GM13976 (cell line): ENCODE measurements around the gene CASP14.

ENCODE experiments used
- DNase-seq: peaks from one replicate; pipeline ENCODE4 v3.0.0; 2012; ENCODE audit warnings: low spot score
- in situ Hi-C: fragments of 300-500 bp; cut with MboI; formaldehyde crosslinking; loops from one replicate; pipeline ENCODE4 v1.12.0; 2022; ENCODE audit warnings: low sequenced_read_pairs, mixed read lengths, inconsistent platforms; ENCODE audit not compliant: unreplicated experiment
- TF ChIP-seq, protein P1 (sequence below): IDR thresholded peaks from 2 replicates; pipeline ENCODE4 v1.5.1; 2012; ENCODE audit warnings: borderline replicate concordance, mild to moderate bottlenecking; ENCODE audit not compliant: insufficient read depth; ENCODE audit errors: extremely low read depth, missing control alignments, control extremely low read depth

CASP14 gene

DNA sequence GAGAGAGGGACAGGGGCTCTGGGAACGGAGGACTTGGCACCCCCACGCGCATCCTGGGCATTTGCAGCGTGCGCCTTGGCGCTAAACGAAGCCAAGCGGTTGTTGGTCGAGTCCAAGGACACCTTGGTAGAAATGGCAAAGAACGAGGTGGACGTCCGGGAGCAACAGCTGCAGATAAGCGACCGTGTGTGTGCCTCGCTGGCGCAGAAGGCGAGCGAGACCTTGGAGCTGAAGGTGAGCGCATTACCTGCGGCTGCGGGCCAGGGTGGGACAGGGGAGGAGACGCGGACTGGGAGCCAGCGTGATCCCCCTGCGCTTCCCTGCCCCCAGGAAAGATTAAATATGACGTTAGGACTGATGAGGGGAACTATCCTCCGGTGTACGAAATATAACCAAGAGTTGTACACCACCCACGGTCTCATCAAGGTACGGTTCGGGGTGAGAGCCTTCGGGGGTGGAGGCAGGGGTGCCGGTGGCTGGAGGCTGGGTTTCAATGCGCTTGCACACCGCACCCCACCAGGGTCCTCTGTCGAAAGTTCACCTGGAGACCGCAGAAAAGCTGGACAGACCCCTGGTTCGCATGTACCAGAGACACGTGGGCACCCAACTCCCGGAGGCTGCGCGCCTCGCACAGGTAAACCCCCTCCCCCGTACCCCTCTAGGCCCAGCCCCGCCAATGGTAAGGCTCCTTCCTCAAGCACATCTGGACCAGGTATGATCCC, 27.8 kb upstream of the CASP14 start:
- TF ChIP-seq, protein P1, sequence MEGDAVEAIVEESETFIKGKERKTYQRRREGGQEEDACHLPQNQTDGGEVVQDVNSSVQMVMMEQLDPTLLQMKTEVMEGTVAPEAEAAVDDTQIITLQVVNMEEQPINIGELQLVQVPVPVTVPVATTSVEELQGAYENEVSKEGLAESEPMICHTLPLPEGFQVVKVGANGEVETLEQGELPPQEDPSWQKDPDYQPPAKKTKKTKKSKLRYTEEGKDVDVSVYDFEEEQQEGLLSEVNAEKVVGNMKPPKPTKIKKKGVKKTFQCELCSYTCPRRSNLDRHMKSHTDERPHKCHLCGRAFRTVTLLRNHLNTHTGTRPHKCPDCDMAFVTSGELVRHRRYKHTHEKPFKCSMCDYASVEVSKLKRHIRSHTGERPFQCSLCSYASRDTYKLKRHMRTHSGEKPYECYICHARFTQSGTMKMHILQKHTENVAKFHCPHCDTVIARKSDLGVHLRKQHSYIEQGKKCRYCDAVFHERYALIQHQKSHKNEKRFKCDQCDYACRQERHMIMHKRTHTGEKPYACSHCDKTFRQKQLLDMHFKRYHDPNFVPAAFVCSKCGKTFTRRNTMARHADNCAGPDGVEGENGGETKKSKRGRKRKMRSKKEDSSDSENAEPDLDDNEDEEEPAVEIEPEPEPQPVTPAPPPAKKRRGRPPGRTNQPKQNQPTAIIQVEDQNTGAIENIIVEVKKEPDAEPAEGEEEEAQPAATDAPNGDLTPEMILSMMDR: no peak
- DNase-seq: peak; percentile 12
- in situ Hi-C loops: no loop called here

DNA sequence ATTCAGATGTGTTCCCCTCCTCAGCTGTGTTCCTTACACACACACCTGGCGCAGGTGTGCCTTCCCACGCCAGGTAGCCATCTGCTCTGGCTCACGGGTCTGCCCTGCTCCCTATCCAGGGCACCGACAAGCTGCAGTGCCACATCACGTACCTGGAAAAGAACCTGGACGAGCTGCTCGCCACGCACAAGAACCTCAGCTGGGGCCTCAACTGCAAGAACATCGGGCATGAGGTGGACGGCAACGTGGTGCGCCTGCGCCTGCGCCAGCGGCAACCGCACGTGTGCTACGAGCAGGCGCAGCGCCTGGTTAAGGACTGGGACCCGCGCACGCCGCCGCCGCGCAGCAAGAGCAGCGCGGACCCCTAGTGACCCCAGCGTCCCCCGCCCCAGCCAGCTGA, 26.5 kb upstream of the CASP14 start:
- DNase-seq: peak; percentile 13
- in situ Hi-C loops: no loop called here

GRCh38 chr19:15025217-15025616, 24.1 kb upstream of the CASP14 start:
- in situ Hi-C loops: no loop called here
- peak; percentile 44 for DNase-seq
- TF ChIP-seq, protein P1: peak; percentile 12

More for the DNA sequence above, 26.5 kb upstream of the CASP14 start:
- TF ChIP-seq, protein P1: no peak

DNA sequence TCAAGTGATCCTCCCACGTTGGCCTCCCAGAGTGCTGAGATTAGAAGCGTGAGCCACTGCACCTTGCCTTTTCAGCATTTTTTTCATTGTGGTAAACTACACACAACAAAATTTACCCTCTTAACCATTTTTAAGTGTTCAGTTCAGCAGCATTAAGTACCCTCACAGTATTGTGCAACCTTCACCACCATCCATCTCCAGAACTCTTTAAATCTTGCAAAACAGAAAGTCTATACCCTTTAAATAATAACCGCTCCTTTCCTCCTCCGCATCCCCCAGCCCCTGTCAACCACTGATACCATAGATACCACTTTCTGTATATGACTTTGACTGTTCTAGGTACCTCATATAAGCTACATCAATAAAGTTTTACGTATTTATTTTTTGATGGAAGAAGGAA, 20.8 kb upstream of the CASP14 start:
- TF ChIP-seq, protein P1: no peak
- in situ Hi-C loops: no loop called here
- no peak for DNase-seq

- TF ChIP-seq, protein P1: no peak
- in situ Hi-C loops: no loop called here
- no peak for DNase-seq
These were observed 17.6 kb upstream of the CASP14 start for GRCh38 chr19:15031675-15032074.

DNA sequence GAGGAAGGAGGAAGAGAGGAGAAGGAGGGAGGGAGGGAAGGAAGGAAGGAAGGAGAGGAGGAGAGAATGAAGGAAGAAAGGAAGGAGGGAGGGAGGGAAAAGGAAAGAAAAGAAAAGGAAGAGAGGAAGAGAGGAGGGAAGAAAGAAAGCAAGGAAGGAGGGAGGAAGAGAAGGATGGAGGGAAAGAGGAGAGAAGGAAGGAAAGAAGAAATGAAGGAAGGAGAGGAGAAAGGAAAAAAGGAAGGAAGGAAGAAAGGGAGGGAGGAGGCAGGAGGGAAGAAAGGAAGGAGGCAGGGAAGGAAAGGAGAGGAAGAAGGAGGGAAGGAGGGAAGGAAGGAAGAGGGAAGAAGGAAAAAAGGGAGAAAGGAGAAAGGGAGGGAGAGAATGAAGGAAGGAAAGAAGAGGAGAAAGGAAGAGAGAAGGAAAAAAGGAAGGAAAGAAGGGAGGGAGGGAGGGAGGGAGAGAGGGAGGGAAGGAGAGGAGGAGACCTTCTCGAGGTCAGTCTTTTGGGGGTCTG, 13.4 kb upstream of the CASP14 start:
- no peak for DNase-seq
- TF ChIP-seq, protein P1: no peak
- in situ Hi-C loops: no loop called here
